HepG2 (cell line): ENCODE measurements around the gene MFRP. TPM values are rescaled to one million over a fixed set of nuclear protein-coding genes. Genes with fewer than 3 reads are reported as not detected.

Experiments used
- AHDC1 ChIP-seq: sonication (generic); formaldehyde crosslinking; IDR thresholded peaks from 2 replicates; pipeline ENCODE4 v1.5.1; 2020; ENCODE audit warnings: mild to moderate bottlenecking, missing genetic modification reagents, borderline replicate concordance
- ARNT ChIP-seq: fragments of 450-650 bp; IDR thresholded peaks from 2 replicates; pipeline ENCODE4 v1.6.1; 2017
- FOXO4 ChIP-seq: sonication (generic); formaldehyde crosslinking; conservative IDR thresholded peaks from 2 replicates; pipeline ENCODE4 v1.8.1; 2023; ENCODE audit warnings: missing genetic modification reagents
- GABPB1 ChIP-seq: IDR thresholded peaks from 2 replicates; pipeline ENCODE4 v1.6.1; 2016; ENCODE audit warnings: mild to moderate bottlenecking, missing genetic modification reagents, moderate library complexity, missing compliant biosample characterization
- HNRNPK ChIP-seq: fragments of 200-400 bp; formaldehyde crosslinking; IDR thresholded peaks from 2 replicates; pipeline ENCODE4 v1.6.1; 2018; ENCODE audit warnings: low read length, low read depth, moderate library complexity, mild to moderate bottlenecking; ENCODE audit not compliant: poor library complexity, severe bottlenecking
- JUNB ChIP-seq: sonication (generic); formaldehyde crosslinking; IDR thresholded peaks from 2 replicates; pipeline ENCODE4 v1.8.0; 2022; ENCODE audit warnings: missing genetic modification reagents, mild to moderate bottlenecking, borderline replicate concordance
- MYC ChIP-seq: sonication (generic); formaldehyde crosslinking; IDR thresholded peaks from 2 replicates; pipeline ENCODE4 v1.9.0; 2021; ENCODE audit warnings: missing genetic modification reagents, borderline replicate concordance
- SRSF9 ChIP-seq: fragments of 200-400 bp; formaldehyde crosslinking; IDR thresholded peaks from 2 replicates; pipeline ENCODE4 v1.6.1; 2018; ENCODE audit warnings: borderline replicate concordance, mild to moderate bottlenecking, low read depth, low read length; ENCODE audit not compliant: insufficient read depth, poor library complexity, severe bottlenecking
- U2AF2 ChIP-seq: fragments of 200-400 bp; formaldehyde crosslinking; IDR thresholded peaks from 2 replicates; pipeline ENCODE4 v1.6.1; 2017; ENCODE audit warnings: low read depth, mild to moderate bottlenecking, low read length
- ZFP37 ChIP-seq: sonication (generic); formaldehyde crosslinking; IDR thresholded peaks from 2 replicates; pipeline ENCODE4 v1.4.0; 2020; ENCODE audit warnings: missing genetic modification reagents, borderline replicate concordance
- ZNF407 ChIP-seq: sonication (generic); formaldehyde crosslinking; IDR thresholded peaks from one replicate; pipeline ENCODE4 v1.5.1; 2020; ENCODE audit warnings: mild to moderate bottlenecking, missing genetic modification reagents; ENCODE audit errors: not compliant biosample characterization
- ZNF615 ChIP-seq: sonication (generic); formaldehyde crosslinking; IDR thresholded peaks from 2 replicates; pipeline ENCODE4 v1.5.0; 2020; ENCODE audit warnings: mild to moderate bottlenecking, missing genetic modification reagents, borderline replicate concordance
- ZNF747 ChIP-seq: sonication (generic); formaldehyde crosslinking; IDR thresholded peaks from 2 replicates; pipeline ENCODE4 v1.8.1; 2023; ENCODE audit warnings: missing genetic modification reagents, mild to moderate bottlenecking, borderline replicate concordance
- polyA plus RNA-seq, 8 experiments: library from polyadenylated mRNA; depleted of rRNA in 3 of 8; stranded (reverse) in 7 of 8; unstranded in 1 of 8; fragments of >200 nt; fragmentation: Illumina TruSeq in 4 of 8; extraction: Trizol in 4 of 8; gene quantifications; 2 replicates each; pipeline versions ENCODE4 v1.2.1 to v1.2.3, GENCODE V29; 2011 to 2016; ENCODE audit warnings: low read depth in 4 of 8, missing spikeins in 1 of 8, mixed read lengths in 1 of 8; ENCODE audit not compliant: insufficient read depth in 1 of 8
- total RNA-seq, 5 experiments: library from RNA; depleted of rRNA; stranded (reverse); fragments of >200 nt; fragmentation: Illumina TruSeq; extraction: Trizol; gene quantifications; 2 replicates each; pipeline ENCODE4 v1.2.3, GENCODE V29; 2016; ENCODE audit warnings: low read depth in 1 of 5

Gene MFRP
- total and polyA plus RNA-seq, 2 of the 13 experiments (the other 11 are each of a cell fraction or from before 2014, with no cell fraction given) = not detected

GRCh38 chr11:119339589-119340334 is 6.7 kb downstream of the MFRP start (continued):
- TF ChIP-seq FOXO4 (CRISPR knock-in tag) = no peak
- peak; percentile 58; the same call in 1 of the 2 replicates for TF ChIP-seq MYC (CRISPR knock-in tag)
- no peak for TF ChIP-seq AHDC1
- TF ChIP-seq ARNT = no peak
- TF ChIP-seq GABPB1 (CRISPR knock-in tag) = peak; percentile 55; the same call in 1 of the 2 replicates
- no peak for TF ChIP-seq SRSF9
- TF ChIP-seq U2AF2 = no peak
- no peak for TF ChIP-seq JUNB (CRISPR knock-in tag)
- no peak for TF ChIP-seq ZNF747
- TF ChIP-seq HNRNPK = no peak
- TF ChIP-seq ZNF407 (CRISPR knock-in tag) = no peak
- TF ChIP-seq ZNF615 = no peak
- no peak for TF ChIP-seq ZFP37 (CRISPR knock-in tag)
